ENCODE data around the gene PTPN22.

The PTPN22 gene

DNA sequence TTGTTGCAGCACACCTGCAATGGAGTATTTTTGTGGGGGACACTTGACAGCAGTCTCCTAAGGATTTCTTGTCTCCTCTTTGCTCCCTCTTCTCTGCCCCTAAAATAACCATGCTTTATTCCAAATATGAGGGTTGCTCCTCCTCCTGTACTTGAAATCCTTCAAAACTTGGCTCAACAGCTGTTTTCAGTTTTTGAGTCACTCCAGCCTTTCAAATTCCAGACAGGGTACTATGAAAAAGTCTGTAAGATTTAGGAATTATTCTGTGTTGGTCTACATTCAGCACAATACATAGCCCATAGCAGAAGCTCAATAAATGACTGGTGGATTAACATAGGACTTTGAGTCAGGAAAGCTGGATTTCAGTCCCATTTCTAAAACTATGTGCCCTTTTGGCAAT lies 27.6 kb upstream of the PTPN22 start:
- no peak overlapping the region for H3K4me3 ChIP-seq (ENCODE audit: low read depth, low read length)
- TF ChIP-seq, protein P1, sequence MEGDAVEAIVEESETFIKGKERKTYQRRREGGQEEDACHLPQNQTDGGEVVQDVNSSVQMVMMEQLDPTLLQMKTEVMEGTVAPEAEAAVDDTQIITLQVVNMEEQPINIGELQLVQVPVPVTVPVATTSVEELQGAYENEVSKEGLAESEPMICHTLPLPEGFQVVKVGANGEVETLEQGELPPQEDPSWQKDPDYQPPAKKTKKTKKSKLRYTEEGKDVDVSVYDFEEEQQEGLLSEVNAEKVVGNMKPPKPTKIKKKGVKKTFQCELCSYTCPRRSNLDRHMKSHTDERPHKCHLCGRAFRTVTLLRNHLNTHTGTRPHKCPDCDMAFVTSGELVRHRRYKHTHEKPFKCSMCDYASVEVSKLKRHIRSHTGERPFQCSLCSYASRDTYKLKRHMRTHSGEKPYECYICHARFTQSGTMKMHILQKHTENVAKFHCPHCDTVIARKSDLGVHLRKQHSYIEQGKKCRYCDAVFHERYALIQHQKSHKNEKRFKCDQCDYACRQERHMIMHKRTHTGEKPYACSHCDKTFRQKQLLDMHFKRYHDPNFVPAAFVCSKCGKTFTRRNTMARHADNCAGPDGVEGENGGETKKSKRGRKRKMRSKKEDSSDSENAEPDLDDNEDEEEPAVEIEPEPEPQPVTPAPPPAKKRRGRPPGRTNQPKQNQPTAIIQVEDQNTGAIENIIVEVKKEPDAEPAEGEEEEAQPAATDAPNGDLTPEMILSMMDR (IDR thresholded peaks at IDR 0.05; ENCODE audit: low read depth, low read length): no peak
- in situ Hi-C loops (cut with HindIII; ENCODE audit: low sequenced_read_pairs): no loop called here
- DNase-seq (ENCODE audit: low read depth, low spot score): no peak

GRCh38 chr1:113898241-113898814 lies 26.8 kb upstream of the PTPN22 start:
- in situ Hi-C loops (cut with HindIII; ENCODE audit: low sequenced_read_pairs): no loop called here
- H3K4me3 ChIP-seq (ENCODE audit: low read depth, low read length): no peak overlapping the region
- TF ChIP-seq, protein P1 (IDR thresholded peaks at IDR 0.05; ENCODE audit: low read depth, low read length): no peak
- DNase-seq (ENCODE audit: low read depth, low spot score): no peak

DNA sequence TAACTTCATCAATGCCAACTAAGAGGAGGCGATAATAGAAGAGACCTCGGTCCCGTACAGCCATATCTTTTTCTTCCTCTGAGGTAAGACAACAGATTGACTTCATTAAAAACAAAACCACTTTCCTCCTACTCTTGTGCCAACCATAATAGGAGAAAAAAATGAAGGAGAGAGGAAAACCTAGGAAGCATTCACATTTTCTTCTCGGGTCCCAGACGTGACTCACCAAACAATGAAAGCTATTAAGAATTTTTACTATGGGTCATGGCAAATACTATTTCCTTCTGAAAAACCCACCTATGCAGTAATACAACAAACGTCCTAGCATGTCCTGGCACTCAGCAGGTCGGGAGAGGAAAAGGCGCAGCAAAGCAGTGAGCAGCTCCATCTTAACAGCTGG lies 24.4 kb upstream of the PTPN22 start:
- TF ChIP-seq, protein P1 (IDR thresholded peaks at IDR 0.05; ENCODE audit: low read depth, low read length): no peak
- peak; percentile 58 for DNase-seq (ENCODE audit: low read depth, low spot score)
- H3K4me3 ChIP-seq (ENCODE audit: low read depth, low read length): no peak overlapping the region
- in situ Hi-C loops (cut with HindIII; ENCODE audit: low sequenced_read_pairs): no loop called here

- no peak for DNase-seq (ENCODE audit: low read depth, low spot score)
- H3K4me3 ChIP-seq (ENCODE audit: low read depth, low read length): no peak overlapping the region
- in situ Hi-C loops (cut with HindIII; ENCODE audit: low sequenced_read_pairs): no loop called here
- TF ChIP-seq, protein P1 (IDR thresholded peaks at IDR 0.05; ENCODE audit: low read depth, low read length): no peak
These were observed 23.6 kb upstream of the PTPN22 start for GRCh38 chr1:113895098-113895497.

GRCh38 chr1:113893267-113893666 lies 21.8 kb upstream of the PTPN22 start:
- DNase-seq (ENCODE audit: low read depth, low spot score): no peak
- TF ChIP-seq, protein P1 (IDR thresholded peaks at IDR 0.05; ENCODE audit: low read depth, low read length): no peak
- H3K4me3 ChIP-seq (ENCODE audit: low read depth, low read length): no peak overlapping the region
- in situ Hi-C loops (cut with HindIII; ENCODE audit: low sequenced_read_pairs): no loop called here

GRCh38 chr1:113891631-113892220 lies 20.2 kb upstream of the PTPN22 start:
- no peak overlapping the region for H3K4me3 ChIP-seq (ENCODE audit: low read depth, low read length)
- in situ Hi-C loops (cut with HindIII; ENCODE audit: low sequenced_read_pairs): no loop called here
- TF ChIP-seq, protein P1 (IDR thresholded peaks at IDR 0.05; ENCODE audit: low read depth, low read length): no peak
- no peak for DNase-seq (ENCODE audit: low read depth, low spot score)

All from astrocyte of the spinal cord (primary cell).